ENCODE data around the gene IPO5. TPM values are rescaled to one million over a fixed set of nuclear protein-coding genes. Genes with fewer than 3 reads are reported as not detected.
"Not testable (repeated sequence)": the region's sequence is repeated elsewhere in the genome, so short reads cannot be mapped to it uniquely, and the experiment has no call there.

The IPO5 gene
- total RNA-seq, 1 donor from 2014 or later: 111 TPM

GRCh38 chr13:97986835-97987234 is 33.4 kb downstream of the IPO5 start:
- intact Hi-C loops (cut with DNase I): no loop called here
- DNase-seq (ENCODE audit: low spot score): no peak

- intact Hi-C loops (cut with DNase I): no loop called here
These were observed 46.2 kb downstream of the IPO5 start for GRCh38 chr13:97999653-98000052.

GRCh38 chr13:98004107-98004506 is 50.6 kb downstream of the IPO5 start:
- intact Hi-C loops (cut with DNase I): no loop called here

More at GRCh38 chr13:97999653-98000052, 46.2 kb downstream of the IPO5 start:
- no peak for DNase-seq (ENCODE audit: low spot score)

GRCh38 chr13:98004997-98005396 is 51.5 kb downstream of the IPO5 start:
- DNase-seq (ENCODE audit: low spot score); intact Hi-C loops (cut with DNase I): not testable (repeated sequence)

More at GRCh38 chr13:98004107-98004506, 50.6 kb downstream of the IPO5 start:
- DNase-seq (ENCODE audit: low spot score): no peak

- DNase-seq (ENCODE audit: low spot score): no peak
- intact Hi-C loops (cut with DNase I): no loop called here
These were observed 53.5 kb downstream of the IPO5 start for GRCh38 chr13:98007001-98007400.

- intact Hi-C loops (cut with DNase I): no loop called here
- no peak for DNase-seq (ENCODE audit: low spot score)
These were observed 59.8 kb downstream of the IPO5 start for GRCh38 chr13:98013241-98013640.

- no peak for DNase-seq (ENCODE audit: low spot score)
- intact Hi-C loops (cut with DNase I): no loop called here
These were observed 61.3 kb downstream of the IPO5 start for GRCh38 chr13:98014766-98015165.

GRCh38 chr13:98018293-98018692 is 64.8 kb downstream of the IPO5 start:
- intact Hi-C loops (cut with DNase I): no loop called here
- DNase-seq (ENCODE audit: low spot score): no peak

GRCh38 chr13:98019186-98019585 is 65.7 kb downstream of the IPO5 start:
- no peak for DNase-seq (ENCODE audit: low spot score)
- intact Hi-C loops (cut with DNase I): no loop called here

GRCh38 chr13:98020271-98020670 is 66.8 kb downstream of the IPO5 start:
- intact Hi-C loops (cut with DNase I): no loop called here
- no peak for DNase-seq (ENCODE audit: low spot score)

- no peak for DNase-seq (ENCODE audit: low spot score)
- intact Hi-C loops (cut with DNase I): no loop called here
These were observed 68.7 kb downstream of the IPO5 start for GRCh38 chr13:98022210-98022609.

- intact Hi-C loops (cut with DNase I): no loop called here
- DNase-seq (ENCODE audit: low spot score): no peak
These were observed 72.1 kb downstream of the IPO5 start for GRCh38 chr13:98025480-98026025.

GRCh38 chr13:98026457-98026857 is 73.0 kb downstream of the IPO5 start:
- DNase-seq (ENCODE audit: low spot score): no peak
- intact Hi-C loops (cut with DNase I): no loop called here

- intact Hi-C loops (cut with DNase I): loop anchor here (10.0 kb wide), 1 partner anchor 393 kb away; no protein-coding TSS in a partner anchor
- DNase-seq (ENCODE audit: low spot score): no peak
These were observed 78.7 kb downstream of the IPO5 start for GRCh38 chr13:98032168-98032567.

GRCh38 chr13:98033277-98034247 is 80.1 kb downstream of the IPO5 start:
- intact Hi-C loops (cut with DNase I): loop anchor here (10.0 kb wide), 1 partner anchor 391 kb away; no protein-coding TSS in a partner anchor
- no peak for DNase-seq (ENCODE audit: low spot score)

- intact Hi-C loops (cut with DNase I): loop anchor here (10.0 kb wide), 1 partner anchor 389 kb away; no protein-coding TSS in a partner anchor
- no peak for DNase-seq (ENCODE audit: low spot score)
These were observed 81.9 kb downstream of the IPO5 start for GRCh38 chr13:98035373-98035772.

- intact Hi-C loops (cut with DNase I): loop anchor here (10.0 kb wide), 1 partner anchor 388 kb away; no protein-coding TSS in a partner anchor
These were observed 83.3 kb downstream of the IPO5 start for GRCh38 chr13:98036564-98037302.

GRCh38 chr13:98039261-98039660 is 85.8 kb downstream of the IPO5 start:
- no peak for DNase-seq (ENCODE audit: low spot score)
- intact Hi-C loops (cut with DNase I): loop anchor here (10.0 kb wide), 1 partner anchor 386 kb away; no protein-coding TSS in a partner anchor

More at GRCh38 chr13:98036564-98037302, 83.3 kb downstream of the IPO5 start:
- DNase-seq (ENCODE audit: low spot score): not testable (repeated sequence)

- intact Hi-C loops (cut with DNase I): loop anchor here (10.0 kb wide), 1 partner anchor 385 kb away; no protein-coding TSS in a partner anchor
- DNase-seq (ENCODE audit: low spot score): peak; percentile 47
These were observed 86.5 kb downstream of the IPO5 start for GRCh38 chr13:98039964-98040363.
